Colon (tissue), 2 donors: Measurements from ENCODE around the gene TTL.
"Not testable (repeated sequence)": the region's sequence is repeated elsewhere in the genome, so short reads cannot be mapped to it uniquely, and the experiment has no call there.

ENCODE experiments used
- FAIRE-seq: peaks from 2 replicates; lab custom pipeline; 2012; peaks lifted over from hg19 to GRCh38; lab: Jason Lieb, UNC
- donor health status: control.
- donor health status: control.

The TTL gene

GRCh38 chr2:112474844-112475486 lies 7.0 kb upstream of the TTL start:
- no peak for FAIRE-seq

GRCh38 chr2:112476434-112476833 lies 5.5 kb upstream of the TTL start:
- no peak for FAIRE-seq

DNA sequence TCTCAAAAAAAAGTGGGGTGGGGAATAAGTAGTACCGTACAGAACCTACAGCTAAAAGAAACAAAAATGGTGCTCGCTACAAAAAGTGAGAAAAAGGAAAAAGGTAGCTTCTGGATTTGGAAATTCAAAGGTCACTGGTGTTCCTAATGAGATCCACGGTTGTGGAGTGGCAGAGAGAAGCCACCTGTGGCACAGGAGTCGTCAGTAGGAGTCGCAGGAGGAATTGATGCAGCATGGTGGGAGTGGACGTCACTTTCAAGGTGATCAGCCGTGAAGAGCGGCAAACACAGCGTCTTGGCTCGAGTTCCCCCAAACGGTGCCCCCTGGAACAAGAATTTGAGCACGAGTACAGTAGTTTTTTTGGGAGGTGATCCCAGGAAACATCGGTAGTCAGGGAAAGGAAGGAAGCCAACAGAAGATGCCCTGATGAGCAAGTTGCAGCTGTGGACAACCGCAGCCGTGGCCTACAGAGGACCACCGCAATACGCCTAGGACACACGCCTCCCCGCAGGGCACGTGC lies 1.4 kb upstream of the TTL start:
- no peak for FAIRE-seq

DNA sequence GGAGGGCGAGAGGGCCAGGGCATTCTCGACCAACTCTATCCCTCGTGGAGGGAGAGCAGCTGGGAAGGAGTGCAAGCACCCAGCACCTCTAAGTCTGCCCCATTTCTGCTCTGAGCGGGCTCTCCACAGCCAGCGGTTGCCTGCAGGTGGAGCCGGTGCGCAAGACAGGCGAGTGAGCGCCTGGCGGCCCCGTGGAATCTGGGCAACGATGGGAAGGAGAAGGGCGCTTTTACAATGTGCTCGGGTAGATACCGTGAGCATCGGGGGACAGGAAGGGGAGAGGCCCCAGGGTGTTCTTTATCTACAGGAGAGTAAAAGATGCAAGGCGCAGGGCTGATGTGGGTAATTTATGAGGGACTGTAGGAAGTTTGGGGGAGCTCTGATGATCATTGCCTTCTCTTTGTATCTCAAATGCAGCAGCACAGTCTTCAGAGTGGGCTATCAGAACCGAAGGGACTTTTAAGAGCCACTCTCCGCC lies 867 bp upstream of the TTL start:
- no peak for FAIRE-seq

DNA sequence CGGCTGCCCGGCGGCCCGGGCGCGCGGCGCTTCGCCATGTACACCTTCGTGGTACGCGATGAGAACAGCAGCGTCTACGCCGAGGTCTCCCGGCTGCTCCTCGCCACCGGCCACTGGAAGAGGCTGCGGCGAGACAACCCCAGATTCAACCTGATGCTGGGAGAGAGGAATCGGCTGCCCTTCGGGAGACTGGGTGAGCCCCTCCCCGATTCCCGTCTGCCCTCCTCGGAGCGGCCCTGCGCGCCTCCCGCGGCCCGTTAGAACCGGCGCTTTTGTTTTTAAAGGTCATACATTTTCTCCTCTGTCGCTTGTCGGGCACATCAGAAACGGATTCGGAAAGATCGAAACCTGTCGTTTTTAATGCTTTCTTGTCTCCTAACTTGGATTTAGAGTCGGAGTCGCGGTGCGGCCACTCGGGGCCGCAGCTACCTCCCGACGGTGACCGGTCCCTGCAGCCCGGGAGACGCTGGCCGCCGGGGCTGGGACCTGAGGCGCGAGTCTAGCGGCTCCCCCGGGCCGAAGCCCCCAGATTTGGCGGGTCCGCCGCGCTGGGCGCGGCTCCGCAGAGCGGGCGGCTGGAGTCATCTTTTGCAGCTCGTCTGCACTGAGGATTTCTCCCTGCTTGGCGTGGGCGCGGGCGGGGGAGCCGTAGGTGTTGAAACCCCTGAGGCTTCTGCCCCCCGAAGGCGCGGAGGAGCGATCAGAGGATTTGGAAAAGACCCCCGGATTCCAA lies 519 bp downstream of the TTL start:
- no peak for FAIRE-seq

DNA sequence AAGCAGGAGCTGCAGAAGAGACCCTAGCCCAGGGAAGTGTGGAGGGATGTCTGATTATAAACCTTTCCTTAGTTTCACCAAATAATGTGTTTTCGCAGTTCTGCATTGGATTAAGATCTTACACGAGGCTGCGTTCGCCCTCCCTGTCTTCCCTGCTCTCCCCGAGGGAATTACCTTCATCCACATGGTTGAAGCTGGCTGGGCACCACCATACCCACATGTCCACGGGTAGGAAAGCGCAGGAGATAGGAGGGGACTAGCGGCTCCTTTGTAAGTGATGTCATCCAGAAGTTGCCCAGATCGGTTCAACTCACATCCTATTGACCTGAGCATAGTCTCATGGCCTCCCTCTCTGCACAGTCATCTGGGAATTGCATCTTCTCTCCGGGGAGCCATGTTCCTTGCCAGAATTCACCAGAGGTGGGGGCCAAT lies 1.1 kb downstream of the TTL start:
- no peak for FAIRE-seq

GRCh38 chr2:112483831-112484230 lies 1.9 kb downstream of the TTL start:
- FAIRE-seq, result no peak

- no peak for FAIRE-seq
Observed at GRCh38 chr2:112485849-112486248, 3.9 kb downstream of the TTL start.

DNA sequence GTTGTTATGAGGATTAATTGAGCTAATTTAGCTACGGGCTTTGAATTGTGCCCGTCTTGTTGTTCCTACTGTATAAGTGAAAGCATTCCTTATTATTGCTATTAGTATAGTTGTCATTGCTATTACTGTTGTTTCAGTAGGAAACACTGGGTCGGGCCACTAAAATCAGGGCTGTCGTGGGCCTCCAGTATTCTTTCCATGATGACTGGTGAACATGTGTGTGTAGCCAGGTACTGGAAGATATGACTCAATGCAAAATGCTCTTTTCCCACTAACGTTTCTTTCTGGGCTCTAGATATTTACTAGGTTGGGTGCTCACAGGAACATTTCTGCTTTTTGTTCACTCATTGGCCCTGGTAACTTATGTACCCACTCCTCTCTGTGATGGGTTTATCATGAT lies 4.9 kb downstream of the TTL start:
- FAIRE-seq, result no peak

DNA sequence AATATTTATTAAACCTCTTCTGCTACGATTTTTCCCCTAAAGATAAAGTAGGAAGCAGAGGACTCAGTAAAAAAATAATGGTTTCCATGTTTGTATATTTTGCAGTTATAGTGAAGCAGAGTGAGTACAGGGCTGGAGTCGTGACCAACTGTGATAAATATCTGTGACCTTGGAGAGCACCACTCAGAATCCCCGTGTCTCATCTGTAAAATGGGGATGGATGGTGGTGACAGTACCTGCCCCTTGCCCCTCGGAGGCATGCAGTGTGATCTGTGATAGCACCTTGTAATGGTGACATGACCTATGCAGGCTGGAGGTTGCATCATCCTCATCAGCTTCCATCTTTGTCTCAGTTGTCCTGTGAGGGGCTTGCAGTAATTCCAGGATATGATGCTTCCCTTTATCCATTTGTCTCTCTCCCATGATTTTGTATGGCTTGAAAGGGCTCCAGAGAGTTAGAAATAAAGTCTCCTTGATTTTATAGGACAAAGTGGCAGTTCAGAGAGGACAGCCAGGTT lies 5.5 kb downstream of the TTL start:
- FAIRE-seq, result no peak

GRCh38 chr2:112488201-112488600 lies 6.2 kb downstream of the TTL start:
- FAIRE-seq, result no peak

- no peak for FAIRE-seq
Observed at GRCh38 chr2:112491946-112492345, 10.0 kb downstream of the TTL start.

- FAIRE-seq, result no peak
Observed at GRCh38 chr2:112493048-112493447, 11.1 kb downstream of the TTL start.

GRCh38 chr2:112493858-112494648 lies 12.1 kb downstream of the TTL start:
- no peak for FAIRE-seq

DNA sequence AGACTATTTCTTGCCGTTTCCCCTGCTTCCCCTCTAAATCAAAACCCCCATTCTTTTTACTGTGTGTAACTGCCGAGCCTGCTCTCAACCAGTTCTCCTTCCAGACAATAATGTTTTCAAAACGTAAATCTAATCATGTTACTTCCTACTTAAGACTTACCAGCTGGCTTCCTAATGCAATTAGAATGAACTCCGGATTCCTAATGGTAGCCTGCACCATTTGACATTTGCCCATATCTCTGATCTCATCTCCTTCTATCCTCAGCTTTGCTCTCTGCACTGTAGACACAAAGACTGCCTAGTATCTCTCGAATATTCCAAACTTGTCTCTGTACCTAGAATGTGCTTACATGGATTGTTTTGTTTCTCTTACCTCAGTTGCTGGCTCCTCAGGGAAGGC lies 12.9 kb downstream of the TTL start:
- no peak for FAIRE-seq

DNA sequence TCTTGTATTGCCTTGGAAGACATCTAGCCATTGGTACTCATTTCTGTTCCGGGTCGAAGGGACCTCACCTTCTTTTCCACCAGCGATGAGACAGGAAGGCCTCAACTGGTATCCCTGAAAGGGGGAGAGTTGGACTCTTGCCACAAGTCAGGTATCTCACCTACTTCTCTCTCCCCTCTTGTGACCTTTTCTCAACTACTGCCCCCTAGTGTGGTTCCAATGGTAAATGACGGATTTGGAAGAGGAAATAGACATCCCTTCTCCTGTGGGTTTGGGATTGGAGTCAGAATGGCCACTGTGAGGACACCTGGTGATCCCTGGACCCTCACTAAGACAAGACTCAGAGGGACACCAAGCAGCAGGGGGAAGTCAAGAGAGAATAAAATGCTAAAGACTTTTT lies 13.9 kb downstream of the TTL start:
- FAIRE-seq, result not testable (repeated sequence)

- FAIRE-seq, result peak; percentile 24
Observed at GRCh38 chr2:112500850-112501484, 19.0 kb downstream of the TTL start.

DNA sequence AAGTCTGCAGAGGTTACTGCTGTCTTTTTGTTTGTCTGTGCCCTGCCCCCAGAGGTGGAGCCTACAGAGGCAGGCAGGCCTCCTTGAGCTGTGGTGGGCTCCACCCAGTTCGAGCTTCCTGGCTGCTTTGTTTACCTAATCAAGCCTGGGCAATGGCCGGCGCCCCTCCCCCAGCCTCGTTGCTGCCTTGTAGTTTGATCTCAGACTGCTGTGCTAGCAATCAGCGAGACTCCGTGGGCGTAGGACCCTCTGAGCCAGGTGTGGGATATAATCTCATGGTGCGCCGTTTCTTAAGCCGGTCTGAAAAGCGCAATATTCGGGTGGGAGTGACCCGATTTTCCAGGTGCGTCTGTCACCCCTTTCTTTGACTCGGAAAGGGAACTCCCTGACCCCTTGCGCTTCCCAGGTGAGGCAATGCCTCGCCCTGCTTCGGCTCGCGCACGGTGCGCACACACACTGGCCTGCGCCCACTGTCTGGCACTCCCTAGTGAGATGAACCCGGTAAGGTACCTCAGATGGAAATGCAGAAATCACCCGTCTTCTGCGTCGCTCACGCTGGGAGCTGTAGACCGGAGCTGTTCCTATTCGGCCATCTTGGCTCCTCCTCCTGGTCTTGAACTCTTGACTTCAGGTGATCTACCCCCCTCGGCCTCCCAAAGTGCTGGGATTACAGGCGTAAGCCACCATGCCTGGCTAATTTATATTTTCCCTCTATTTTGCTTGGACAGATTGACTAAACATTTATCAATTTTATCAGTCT lies 27.5 kb downstream of the TTL start:
- FAIRE-seq, result not testable (repeated sequence)

GRCh38 chr2:112516801-112517200 lies 34.8 kb downstream of the TTL start:
- FAIRE-seq, result no peak

- FAIRE-seq, result no peak
Observed at GRCh38 chr2:112518807-112519206, 36.9 kb downstream of the TTL start.

GRCh38 chr2:112519506-112519905 lies 37.5 kb downstream of the TTL start:
- FAIRE-seq, result no peak
